CD4-positive, alpha-beta memory T cell (primary cell): ENCODE measurements around the gene TMEM163. TPM values are rescaled to one million over a fixed set of nuclear protein-coding genes. Genes with fewer than 3 reads are reported as not detected.

Experiments used
- CTCF ChIA-PET: fragments of 350-600 bp; sonication (Branson Sonifier 250); formaldehyde crosslinking; loops from one replicate; lab custom pipeline; 2021; ENCODE audit warnings: inconsistent platforms; ENCODE audit not compliant: partially characterized antibody; lab: Charles Lee
- POLR2A ChIA-PET: fragments of 350-600 bp; sonication (Branson Sonifier 250); formaldehyde crosslinking; loops from one replicate; lab custom pipeline; 2021; ENCODE audit not compliant: partially characterized antibody; lab: Charles Lee
- DNase-seq, 5 donors: peaks; one replicate each; pipeline versions ENCODE4 v3.0.0 to v3.0.0-alpha.2; 2020 to 2022; ENCODE audit warnings: mixed read lengths in 1 of 5
- H3K27ac ChIP-seq: one replicate; pipeline ENCODE4 v1.7.0; 2013; ENCODE audit warnings: low read depth, low read length
- H3K27me3 ChIP-seq: 2 replicates; pipeline ENCODE4 v1.7.0; 2013; ENCODE audit warnings: mild to moderate bottlenecking, low read length, moderate library complexity; ENCODE audit not compliant: insufficient read depth
- H3K36me3 ChIP-seq: 2 replicates; pipeline ENCODE4 v1.7.0; 2013; ENCODE audit warnings: mild to moderate bottlenecking, low read length, moderate library complexity; ENCODE audit not compliant: insufficient read depth
- H3K4me1 ChIP-seq: 2 replicates; pipeline ENCODE4 v1.7.0; 2013; ENCODE audit warnings: mild to moderate bottlenecking, low read length, moderate library complexity; ENCODE audit not compliant: insufficient read depth
- H3K4me3 ChIP-seq, 2 donors: one replicate each; pipeline ENCODE4 v1.7.0; 2013; ENCODE audit warnings: low read length in 2 of 2, mild to moderate bottlenecking in 1 of 2
- H3K9me3 ChIP-seq, 2 donors: one replicate each; pipeline ENCODE4 v1.7.0; 2013; ENCODE audit warnings: low read length in 2 of 2, control low read depth in 1 of 2; ENCODE audit not compliant: control insufficient read depth in 1 of 2
- H3K27ac Mint-ChIP-seq, 7 donors: one replicate each; pipeline ENCODE4 v1.8.0; 2020 to 2021; ENCODE audit warnings: mixed read lengths in 7 of 7, mild to moderate bottlenecking in 6 of 7, inconsistent platforms in 3 of 7, moderate library complexity in 3 of 7
- H3K27me3 Mint-ChIP-seq, 2 donors: one replicate each; pipeline ENCODE4 v1.8.0; 2020 to 2021; ENCODE audit warnings: mixed read lengths in 2 of 2
- H3K36me3 Mint-ChIP-seq, 2 donors: one replicate each; pipeline ENCODE4 v1.8.0; 2020 to 2021; ENCODE audit warnings: mixed read lengths in 2 of 2, inconsistent platforms in 1 of 2, mild to moderate bottlenecking in 1 of 2
- H3K4me1 Mint-ChIP-seq, 4 donors: one replicate each; pipeline ENCODE4 v1.8.0; 2020 to 2021; ENCODE audit warnings: mixed read lengths in 4 of 4, mild to moderate bottlenecking in 1 of 4
- H3K4me3 Mint-ChIP-seq, 8 donors: one replicate each; pipeline ENCODE4 v1.8.0; 2020 to 2021; ENCODE audit warnings: mixed read lengths in 8 of 8, mild to moderate bottlenecking in 7 of 8, moderate library complexity in 6 of 8, inconsistent platforms in 3 of 8
- H3K9me3 Mint-ChIP-seq, 8 donors: one replicate each; pipeline ENCODE4 v1.8.0; 2020 to 2021; ENCODE audit warnings: mixed read lengths in 8 of 8, mild to moderate bottlenecking in 5 of 8, inconsistent platforms in 3 of 8, moderate library complexity in 1 of 8
- intact Hi-C: fragments of 100-400 bp; cut with micrococcal nuclease; formaldehyde crosslinking; loops from one replicate; pipeline ENCODE4 v1.15.1; 2023
- polyA plus RNA-seq, 2 donors: library from polyadenylated mRNA; unstranded; fragments of 300-500 nt; fragmentation: Illumina TruSeq; gene quantifications; one replicate each; pipeline ENCODE4 v1.2.3, GENCODE V29; 2021
- total RNA-seq, 2 experiments: library from RNA; stranded (reverse); gene quantifications; one replicate each; pipeline ENCODE4 v1.2.3, GENCODE V29; 2021

TMEM163 gene
- total and polyA plus RNA-seq, 4 experiments from 2014 or later: 0.47 TPM; not detected in 3

DNA sequence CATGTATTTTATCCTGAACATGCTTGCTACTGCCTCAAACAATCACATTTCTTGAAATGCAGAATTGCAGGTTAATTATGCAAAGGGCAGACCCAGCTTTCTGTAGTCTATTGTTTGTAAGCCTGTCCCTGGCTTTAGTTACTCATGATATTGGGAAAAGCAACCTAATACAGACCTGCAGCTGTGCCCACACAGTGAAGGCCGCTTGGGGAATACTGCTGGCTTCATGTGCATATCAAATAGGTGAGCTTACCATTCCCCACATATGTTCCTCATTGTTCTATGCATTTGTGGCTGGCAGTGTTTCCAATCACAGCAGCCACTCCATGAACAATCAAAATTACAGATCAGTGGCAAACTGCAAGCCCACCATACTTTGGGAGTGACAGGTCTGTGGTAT is 186.3 kb downstream of the TMEM163 start:
- Mint-ChIP-seq H3K27me3 (no peaks in the 10 kb centered on the region), H3K36me3 (no peaks in the 10 kb centered on the region), H3K4me3 (no peak overlapping the region), H3K27ac (no peak overlapping the region), H3K9me3 (no peaks in the 10 kb centered on the region), H3K4me1 (no peaks in the 10 kb centered on the region)
- no peaks in the 10 kb centered on the region for H3K36me3 ChIP-seq
- no peaks in the 10 kb centered on the region for H3K27me3 ChIP-seq
- intact Hi-C loops: no loop called here
- H3K4me1 ChIP-seq: no peaks in the 10 kb centered on the region
- no peaks in the 10 kb centered on the region for H3K9me3 ChIP-seq
- no peak overlapping the region for H3K4me3 ChIP-seq
- H3K27ac ChIP-seq: no peak overlapping the region
- CTCF ChIA-PET: no interaction called here
- DNase-seq: no peak
- POLR2A ChIA-PET: no interaction called here

DNA sequence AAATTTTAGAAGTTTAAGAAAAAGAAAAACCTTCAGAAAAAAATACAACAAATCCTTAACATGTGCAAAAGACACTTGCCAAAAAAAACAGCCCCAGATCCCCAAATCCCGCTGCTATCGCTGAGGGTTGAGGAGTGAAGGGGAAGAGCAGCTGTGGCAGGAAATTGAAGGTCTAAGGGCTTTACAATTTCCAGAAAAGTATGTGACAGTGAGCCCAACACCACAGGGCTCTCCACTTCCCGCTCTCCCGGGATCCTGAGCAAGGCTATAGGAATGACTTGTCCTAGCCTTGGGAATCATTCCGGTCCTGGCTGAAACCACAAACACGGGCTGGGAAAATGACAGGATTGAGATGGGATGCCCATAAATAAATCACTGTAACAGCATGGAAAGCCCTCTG is 191.4 kb downstream of the TMEM163 start:
- Mint-ChIP-seq H3K9me3 (peaks cover 0 to 4% (median 0%) of the 10 kb centered on the region in 8 donors), H3K27ac (no peak overlapping the region), H3K36me3 (no peaks in the 10 kb centered on the region), H3K27me3 (peaks cover 1 to 3% of the 10 kb centered on the region in 2 donors), H3K4me1 (no peaks in the 10 kb centered on the region), H3K4me3 (no peak overlapping the region)
- H3K4me3 ChIP-seq: no peak overlapping the region
- no peaks in the 10 kb centered on the region for H3K36me3 ChIP-seq
- no peaks in the 10 kb centered on the region for H3K4me1 ChIP-seq
- intact Hi-C loops: no loop called here
- no peaks in the 10 kb centered on the region for H3K27me3 ChIP-seq
- CTCF ChIA-PET: no interaction called here
- POLR2A ChIA-PET: no interaction called here
- DNase-seq: no peak
- no peak overlapping the region for H3K27ac ChIP-seq
- no peaks in the 10 kb centered on the region for H3K9me3 ChIP-seq

DNA sequence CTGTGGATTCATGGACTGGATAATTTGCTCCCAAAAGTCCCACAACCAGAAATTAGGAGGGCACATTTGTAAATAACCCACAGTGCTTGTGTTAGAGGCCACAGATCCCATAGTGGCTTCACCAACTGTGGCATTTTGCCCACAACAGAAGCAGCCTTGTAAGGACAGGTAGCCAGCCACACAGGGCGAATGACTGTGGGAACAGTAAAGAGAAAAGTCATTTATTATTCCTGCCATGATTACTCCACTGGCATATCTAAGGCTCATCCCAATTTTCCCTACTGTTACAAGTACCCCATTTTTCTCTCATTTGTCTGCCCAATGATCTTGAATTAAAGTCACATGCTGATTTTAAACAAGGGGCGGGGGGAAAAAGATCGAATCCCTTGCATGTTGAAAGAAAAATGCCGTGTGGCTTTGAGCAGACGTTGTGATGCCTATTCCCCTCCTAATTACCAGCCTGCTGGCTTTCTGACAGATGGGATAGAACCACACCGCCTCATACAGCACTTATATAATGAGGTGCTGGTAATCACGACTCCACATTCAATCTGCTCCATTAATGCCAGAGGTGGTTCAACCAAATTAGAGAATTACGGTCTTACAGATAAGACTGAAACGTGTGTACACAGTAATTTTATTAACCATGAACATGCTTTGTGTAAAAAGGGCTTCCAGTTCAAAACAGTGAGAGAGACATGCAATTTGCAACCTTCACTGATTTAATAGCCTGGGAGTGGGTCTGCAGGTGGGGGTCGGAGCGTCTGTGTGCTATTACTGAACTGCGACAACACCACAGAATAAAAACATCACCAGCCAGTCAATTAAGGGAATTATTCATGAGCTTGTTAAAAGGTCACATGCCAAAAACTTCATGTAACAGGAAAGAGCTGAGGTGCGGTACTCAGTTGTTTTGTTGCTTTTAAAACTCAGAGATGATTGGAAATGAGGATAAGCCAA is 196.0 kb downstream of the TMEM163 start:
- no peak for DNase-seq
- Mint-ChIP-seq H3K36me3 (no peaks in the 10 kb centered on the region), H3K4me1 (no peaks in the 10 kb centered on the region), H3K4me3 (no peak overlapping the region), H3K9me3 (peaks cover 0 to 4% (median 0%) of the 10 kb centered on the region in 8 donors), H3K27me3 (peaks cover 3 to 8% of the 10 kb centered on the region in 2 donors), H3K27ac (no peak overlapping the region)
- Histone ChIP-seq H3K4me3 (no peak overlapping the region), H3K27ac (no peak overlapping the region), H3K9me3 (no peaks in the 10 kb centered on the region), H3K4me1 (no peaks in the 10 kb centered on the region), H3K27me3 (no peaks in the 10 kb centered on the region), H3K36me3 (no peaks in the 10 kb centered on the region)
- intact Hi-C loops: no loop called here
- CTCF ChIA-PET: no interaction called here
- POLR2A ChIA-PET: no interaction called here

DNA sequence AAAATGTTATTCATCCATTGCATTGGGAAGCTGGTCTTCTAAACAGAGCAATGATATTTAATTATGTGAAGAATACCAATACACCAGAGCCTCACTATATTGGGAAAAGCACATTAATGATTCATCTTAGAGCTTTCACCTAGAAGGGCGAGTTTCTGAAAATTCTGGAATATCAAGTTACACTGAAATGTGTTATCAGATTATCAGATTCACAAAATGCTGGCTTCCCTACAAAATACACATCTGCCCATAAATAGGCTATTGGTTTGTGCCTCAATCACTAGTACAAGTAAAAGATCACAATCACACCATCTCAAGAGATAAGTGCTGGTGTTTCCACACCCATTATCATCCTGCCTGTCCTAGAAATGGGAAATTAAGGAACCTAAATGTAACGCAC is 200.7 kb downstream of the TMEM163 start:
- intact Hi-C loops: no loop called here

DNA sequence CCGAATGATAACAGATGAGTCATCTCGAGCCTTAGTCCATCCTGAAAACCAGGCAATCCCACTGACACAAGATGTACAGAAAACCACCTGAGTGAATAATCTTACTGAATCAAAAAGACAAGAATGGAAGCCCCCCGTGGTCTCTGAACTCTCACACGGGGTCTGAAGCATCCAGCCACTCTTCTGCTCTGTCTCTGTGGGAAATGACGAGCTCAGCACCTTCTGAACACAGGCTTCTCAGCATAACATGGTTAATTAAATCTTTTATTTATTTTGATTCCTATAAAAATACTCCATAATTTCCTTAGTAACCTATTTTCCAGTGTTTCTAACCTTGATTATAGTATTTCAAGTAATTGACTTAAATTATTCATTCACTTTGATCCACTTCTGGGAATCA is 203.7 kb downstream of the TMEM163 start:
- H3K27me3 ChIP-seq: no peaks in the 10 kb centered on the region
- intact Hi-C loops: no loop called here
- Mint-ChIP-seq H3K27me3 (peaks cover 5% of the 10 kb centered on the region in 2 donors), H3K36me3 (no peaks in the 10 kb centered on the region), H3K4me3 (no peak overlapping the region), H3K4me1 (no peaks in the 10 kb centered on the region), H3K27ac (no peak overlapping the region), H3K9me3 (peaks cover 0 to 2% (median 0%) of the 10 kb centered on the region in 8 donors)
- no peak for DNase-seq
- H3K4me3 ChIP-seq: no peak overlapping the region
- POLR2A ChIA-PET: no interaction called here
- no peaks in the 10 kb centered on the region for H3K4me1 ChIP-seq
- H3K36me3 ChIP-seq: no peaks in the 10 kb centered on the region
- CTCF ChIA-PET: no interaction called here
- H3K27ac ChIP-seq: no peak overlapping the region
- H3K9me3 ChIP-seq: no peaks in the 10 kb centered on the region

More for the DNA sequence above, 200.7 kb downstream of the TMEM163 start:
- Mint-ChIP-seq H3K36me3 (no peaks in the 10 kb centered on the region), H3K9me3 (no peaks in the 10 kb centered on the region), H3K4me3 (no peak overlapping the region), H3K4me1 (no peaks in the 10 kb centered on the region), H3K27me3 (peaks cover 5 to 8% of the 10 kb centered on the region in 2 donors), H3K27ac (no peak overlapping the region)
- H3K4me1 ChIP-seq: no peaks in the 10 kb centered on the region
- H3K27ac ChIP-seq: no peak overlapping the region
- H3K27me3 ChIP-seq: no peaks in the 10 kb centered on the region
- H3K4me3 ChIP-seq: no peak overlapping the region
- no peak for DNase-seq
- H3K9me3 ChIP-seq: no peaks in the 10 kb centered on the region
- POLR2A ChIA-PET: no interaction called here
- CTCF ChIA-PET: interaction anchor here (0.6 kb wide), 1 partner anchor 176 kb away, joined by 3 read pairs; no protein-coding TSS in a partner anchor
- H3K36me3 ChIP-seq: no peaks in the 10 kb centered on the region

DNA sequence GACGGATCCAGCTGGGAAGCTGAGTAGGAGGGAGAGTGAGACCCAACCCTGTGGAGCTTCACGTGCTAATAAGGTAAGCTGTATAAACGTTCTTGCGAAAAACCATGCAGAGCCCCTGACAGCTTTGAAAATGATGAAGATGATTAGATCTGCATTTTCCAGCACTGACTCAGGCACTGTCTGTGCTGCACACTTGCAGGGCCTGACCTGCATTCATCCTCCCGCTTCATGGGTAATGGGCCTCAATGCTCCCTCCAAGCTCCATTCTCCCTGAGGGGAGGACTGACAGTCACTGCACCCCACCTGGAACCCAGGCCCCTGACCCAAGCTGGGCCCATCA is 205.4 kb downstream of the TMEM163 start:
- no peaks in the 10 kb centered on the region for H3K27me3 ChIP-seq
- no peak overlapping the region for H3K27ac ChIP-seq
- no peak overlapping the region for H3K27ac Mint-ChIP-seq
- H3K27me3 Mint-ChIP-seq: peaks cover 0 to 3% of the 10 kb centered on the region in 2 donors
- H3K4me1 Mint-ChIP-seq: no peaks in the 10 kb centered on the region
- no peak overlapping the region for H3K4me3 ChIP-seq
- intact Hi-C loops: no loop called here
- H3K4me3 Mint-ChIP-seq: no peak overlapping the region
- DNase-seq: no peak
- no peaks in the 10 kb centered on the region for H3K9me3 ChIP-seq
- no peaks in the 10 kb centered on the region for H3K4me1 ChIP-seq
- H3K36me3 Mint-ChIP-seq: no peaks in the 10 kb centered on the region
- ChIA-PET POLR2A (no interaction called here), CTCF (interaction anchor here (1.8 kb wide), 1 partner anchor 11 kb away, joined by 5 read pairs; no protein-coding TSS in a partner anchor)
- H3K9me3 Mint-ChIP-seq: peaks cover 0 to 2% (median 0%) of the 10 kb centered on the region in 8 donors
- no peaks in the 10 kb centered on the region for H3K36me3 ChIP-seq

DNA sequence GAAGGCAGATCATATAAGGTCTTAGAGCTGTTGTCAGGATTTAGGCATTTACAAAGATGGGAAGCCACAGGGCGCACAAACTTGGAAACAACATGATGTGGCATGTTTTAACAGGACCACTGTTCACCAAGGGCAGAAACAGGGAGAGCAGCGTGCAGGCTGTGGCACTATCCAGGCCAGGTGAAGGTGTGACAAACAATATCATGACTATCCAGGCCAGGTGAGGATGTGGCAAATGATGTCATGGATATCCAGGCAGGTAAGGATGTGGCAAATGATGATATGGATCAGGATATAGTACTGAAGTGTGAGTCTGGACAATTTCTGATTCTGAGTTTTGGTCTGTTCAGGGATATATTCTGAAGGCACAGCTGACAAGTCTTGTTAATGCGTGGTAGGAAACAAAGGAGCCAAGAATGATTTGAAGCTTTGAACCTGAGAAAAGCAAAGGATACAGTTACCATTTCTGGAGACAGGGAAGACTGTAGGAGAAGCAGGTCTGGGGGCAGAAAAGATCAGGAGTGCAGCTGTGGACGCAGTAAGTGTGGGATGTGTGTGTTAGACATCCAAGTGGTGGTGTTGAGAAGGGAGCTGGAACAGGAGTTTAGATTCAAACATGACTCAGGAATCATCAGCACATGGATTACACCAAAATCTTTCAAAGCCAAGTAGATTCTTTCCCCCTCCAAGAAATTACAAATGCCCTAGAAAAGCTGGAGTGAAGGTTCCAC is 205.9 kb downstream of the TMEM163 start:
- CTCF ChIA-PET: interaction anchor here (1.8 kb wide), 1 partner anchor 10 kb away, joined by 5 read pairs; no protein-coding TSS in a partner anchor

More for the DNA sequence above, 205.9 kb downstream of the TMEM163 start:
- H3K27ac Mint-ChIP-seq: no peak overlapping the region
- no peaks in the 10 kb centered on the region for H3K36me3 ChIP-seq
- H3K27me3 Mint-ChIP-seq: peaks cover 0 to 3% of the 10 kb centered on the region in 2 donors
- no peaks in the 10 kb centered on the region for H3K36me3 Mint-ChIP-seq
- peaks cover 0 to 5% (median 3%) of the 10 kb centered on the region in 4 donors for H3K4me1 Mint-ChIP-seq
- H3K27me3 ChIP-seq: no peaks in the 10 kb centered on the region
- no peak overlapping the region for H3K4me3 ChIP-seq
- no peaks in the 10 kb centered on the region for H3K4me1 ChIP-seq
- H3K9me3 Mint-ChIP-seq: peaks cover 0 to 2% (median 0%) of the 10 kb centered on the region in 8 donors
- POLR2A ChIA-PET: no interaction called here
- DNase-seq: no peak
- H3K4me3 Mint-ChIP-seq: no peak overlapping the region
- no peaks in the 10 kb centered on the region for H3K9me3 ChIP-seq
- H3K27ac ChIP-seq: no peak overlapping the region
- intact Hi-C loops: no loop called here
